Liver (tissue), 3 donors: Measurements from ENCODE around the gene ACSS1.

Experiments used
- EGR1 ChIP-seq, 2 donors: IDR thresholded peaks; 2 replicates each; pipeline ENCODE4 v1.6.1; 2016 to 2018; ENCODE audit warnings: antibody characterized with exemption in 2 of 2, low read depth in 2 of 2
- MAX ChIP-seq: IDR thresholded peaks from 2 replicates; pipeline ENCODE4 v1.6.1; 2016; ENCODE audit warnings: antibody characterized with exemption
- TF ChIP-seq, protein P1 (sequence below): fragments of 150-350 bp; IDR thresholded peaks from 2 replicates; pipeline ENCODE4 v1.5.1; 2017; ENCODE audit warnings: improper control_type of control experiment, low read depth, low read length; ENCODE audit not compliant: missing input control
- donor health status: healthy.
- donor health status: healthy.

DNA sequence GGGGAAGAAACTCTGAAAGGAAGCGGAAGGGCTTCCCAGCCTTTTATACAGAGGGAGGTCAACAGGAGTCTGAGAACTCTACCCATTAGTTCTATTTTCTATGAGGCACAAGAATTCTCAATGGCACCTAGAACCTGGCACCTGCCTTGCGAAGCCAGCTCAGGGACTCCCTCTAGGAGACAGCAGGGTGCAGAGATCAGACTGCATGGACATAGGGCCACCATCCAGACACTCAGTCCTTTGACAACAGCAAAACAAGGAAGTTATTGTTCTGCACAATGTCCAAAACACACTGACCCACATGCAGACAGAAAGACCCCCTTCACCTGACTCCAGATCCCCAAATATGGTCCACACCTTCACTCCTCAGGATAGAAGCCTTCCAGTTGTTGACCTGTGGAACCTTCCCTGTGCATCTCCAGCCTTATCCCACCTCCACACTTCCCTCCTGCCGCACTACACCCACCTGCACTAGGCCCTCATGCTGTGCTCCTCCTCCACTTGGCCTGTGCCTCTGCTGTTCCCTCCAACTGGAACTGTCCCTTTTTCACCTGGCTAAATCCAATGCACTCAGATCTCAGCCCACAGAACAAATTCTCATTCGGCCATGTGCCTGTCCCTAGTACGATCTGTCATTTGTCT, 27.8 kb downstream of the ACSS1 start:
- TF ChIP-seq, protein P1, sequence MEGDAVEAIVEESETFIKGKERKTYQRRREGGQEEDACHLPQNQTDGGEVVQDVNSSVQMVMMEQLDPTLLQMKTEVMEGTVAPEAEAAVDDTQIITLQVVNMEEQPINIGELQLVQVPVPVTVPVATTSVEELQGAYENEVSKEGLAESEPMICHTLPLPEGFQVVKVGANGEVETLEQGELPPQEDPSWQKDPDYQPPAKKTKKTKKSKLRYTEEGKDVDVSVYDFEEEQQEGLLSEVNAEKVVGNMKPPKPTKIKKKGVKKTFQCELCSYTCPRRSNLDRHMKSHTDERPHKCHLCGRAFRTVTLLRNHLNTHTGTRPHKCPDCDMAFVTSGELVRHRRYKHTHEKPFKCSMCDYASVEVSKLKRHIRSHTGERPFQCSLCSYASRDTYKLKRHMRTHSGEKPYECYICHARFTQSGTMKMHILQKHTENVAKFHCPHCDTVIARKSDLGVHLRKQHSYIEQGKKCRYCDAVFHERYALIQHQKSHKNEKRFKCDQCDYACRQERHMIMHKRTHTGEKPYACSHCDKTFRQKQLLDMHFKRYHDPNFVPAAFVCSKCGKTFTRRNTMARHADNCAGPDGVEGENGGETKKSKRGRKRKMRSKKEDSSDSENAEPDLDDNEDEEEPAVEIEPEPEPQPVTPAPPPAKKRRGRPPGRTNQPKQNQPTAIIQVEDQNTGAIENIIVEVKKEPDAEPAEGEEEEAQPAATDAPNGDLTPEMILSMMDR = no peak
- no peak for TF ChIP-seq EGR1 (IDR thresholded peaks at IDR 0.05; ENCODE audit: low read depth in 2 of 2)
- no peak for TF ChIP-seq MAX
